GM19025 (cell line): ENCODE results near the gene VTN.

Experiments
- ATAC-seq: cut with Tn5 transposase; IDR thresholded peaks from one replicate; pipeline ENCODE4 v1.9.1; 2021; ENCODE audit warnings: mild to moderate bottlenecking, low read depth, moderate library complexity; ENCODE audit not compliant: unreplicated experiment

The VTN gene

GRCh38 chr17:28396635-28397239 lies 26.6 kb upstream of the VTN start:
- ATAC-seq, result no peak

- no peak for ATAC-seq
Measured at GRCh38 chr17:28395968-28396367, 25.9 kb upstream of the VTN start.

GRCh38 chr17:28395426-28395825 lies 25.3 kb upstream of the VTN start:
- no peak for ATAC-seq

- ATAC-seq, result no peak
Measured at GRCh38 chr17:28394337-28395116, 24.4 kb upstream of the VTN start.

GRCh38 chr17:28392491-28392890 lies 22.4 kb upstream of the VTN start:
- ATAC-seq, result no peak

- no peak for ATAC-seq
Measured at GRCh38 chr17:28391401-28391800, 21.3 kb upstream of the VTN start.

GRCh38 chr17:28390984-28391383 lies 20.9 kb upstream of the VTN start:
- ATAC-seq, result no peak

- ATAC-seq, result no peak
Measured at GRCh38 chr17:28390563-28390962, 20.5 kb upstream of the VTN start.

- no peak for ATAC-seq
Measured at GRCh38 chr17:28390141-28390540, 20.0 kb upstream of the VTN start.

GRCh38 chr17:28388106-28388505 lies 18.0 kb upstream of the VTN start:
- ATAC-seq, result no peak

- ATAC-seq, result no peak
Measured at GRCh38 chr17:28386391-28386790, 16.3 kb upstream of the VTN start.

- no peak for ATAC-seq
Measured at GRCh38 chr17:28385406-28385805, 15.3 kb upstream of the VTN start.

- ATAC-seq, result no peak
Measured at GRCh38 chr17:28385037-28385400, 14.9 kb upstream of the VTN start.

GRCh38 chr17:28384281-28385036 lies 14.4 kb upstream of the VTN start:
- ATAC-seq, result peak; percentile 81

- ATAC-seq, result no peak
Measured at GRCh38 chr17:28381141-28381825, 11.2 kb upstream of the VTN start.

- ATAC-seq, result no peak
Measured at GRCh38 chr17:28379814-28380801, 10.0 kb upstream of the VTN start.

GRCh38 chr17:28372945-28373274 lies 2.8 kb upstream of the VTN start:
- no peak for ATAC-seq

- peak; percentile 8 for ATAC-seq
Measured at GRCh38 chr17:28372203-28372944, 2.3 kb upstream of the VTN start.
